Glutamatergic neuron (in vitro differentiated cells): ENCODE measurements around the gene GGCX. TPM values are rescaled to one million over a fixed set of nuclear protein-coding genes. Genes with fewer than 3 reads are reported as not detected.

Source experiments
- DNase-seq: peaks from one replicate; pipeline ENCODE4 v3.0.0; 2022
- H3K27ac Mint-ChIP-seq: one replicate; pipeline ENCODE4 v1.8.0; 2020; ENCODE audit warnings: mild to moderate bottlenecking, mixed read lengths, inconsistent platforms; ENCODE audit not compliant: unreplicated experiment
- H3K27me3 Mint-ChIP-seq: one replicate; pipeline ENCODE4 v1.8.0; 2020; ENCODE audit warnings: mild to moderate bottlenecking, moderate library complexity, mixed read lengths, inconsistent platforms; ENCODE audit not compliant: unreplicated experiment
- H3K36me3 Mint-ChIP-seq: one replicate; pipeline ENCODE4 v1.8.0; 2020; ENCODE audit warnings: mild to moderate bottlenecking, mixed read lengths, inconsistent platforms; ENCODE audit not compliant: unreplicated experiment
- H3K4me1 Mint-ChIP-seq: one replicate; pipeline ENCODE4 v1.8.0; 2020; ENCODE audit warnings: mild to moderate bottlenecking, low read depth, mixed read lengths, inconsistent platforms; ENCODE audit not compliant: unreplicated experiment
- H3K4me3 Mint-ChIP-seq: one replicate; pipeline ENCODE4 v1.8.0; 2020; ENCODE audit warnings: mild to moderate bottlenecking, mixed read lengths, inconsistent platforms; ENCODE audit not compliant: unreplicated experiment
- H3K9me3 Mint-ChIP-seq: one replicate; pipeline ENCODE4 v1.8.0; 2020; ENCODE audit warnings: mild to moderate bottlenecking, moderate library complexity, mixed read lengths, inconsistent platforms; ENCODE audit not compliant: unreplicated experiment
- CTCF ChIP-seq: fragments of 200-600 bp; sonication (generic); IDR thresholded peaks from one replicate; pipeline ENCODE4 v1.5.0; 2021; ENCODE audit not compliant: partially characterized antibody, unreplicated experiment
- total RNA-seq: library from RNA; stranded (reverse); fragmentation: NEBNext Ultra II Directional; extraction: Animal tissue kit (Norgen Biotek cat#: 25700); gene quantifications from one replicate; pipeline ENCODE4 v1.2.1, GENCODE V29; 2021; ENCODE audit not compliant: unreplicated experiment

GGCX gene
- total RNA-seq, 1 donor from 2014 or later: 49.6 TPM

DNA sequence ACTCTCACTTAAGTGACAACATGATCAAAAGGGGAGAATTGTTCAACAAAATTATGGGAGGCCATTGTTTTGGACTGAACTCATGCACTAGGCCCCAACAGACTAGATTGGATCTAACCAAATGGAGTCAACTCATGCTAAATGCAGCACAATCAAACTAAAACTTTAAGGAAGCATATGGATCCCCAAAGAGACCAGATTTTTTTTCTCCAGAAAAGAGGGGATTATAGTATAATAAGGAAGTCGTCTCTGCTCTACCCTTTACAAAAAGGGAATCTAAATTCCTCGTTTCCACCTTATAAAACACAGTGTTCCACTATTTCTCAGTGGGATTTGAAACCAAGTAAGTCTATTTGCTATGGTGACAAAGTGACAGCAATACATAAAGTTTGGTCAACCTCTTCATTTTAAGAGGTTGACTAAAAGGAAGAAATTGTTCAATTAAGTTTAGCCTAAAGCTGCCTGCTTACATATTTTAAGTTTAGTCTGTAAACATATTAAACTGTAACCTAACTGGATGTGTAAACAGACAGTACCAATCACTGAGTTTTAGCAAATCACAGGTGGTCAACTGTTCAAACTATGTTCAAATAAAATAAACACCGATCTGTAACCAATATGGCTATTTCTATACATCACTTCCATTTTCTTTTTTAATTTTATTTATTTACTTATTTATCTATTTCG, 63.2 kb downstream of the GGCX start:
- Mint-ChIP-seq H3K4me1 (peaks cover 2% of the 10 kb centered on the region), H3K27me3 (peaks cover 2% of the 10 kb centered on the region), H3K4me3 (no peak overlapping the region), H3K9me3 (peaks cover 2% of the 10 kb centered on the region), H3K36me3 (no peaks in the 10 kb centered on the region), H3K27ac (no peak overlapping the region)
- DNase-seq: no peak
- no peak for TF ChIP-seq CTCF

GRCh38 chr2:85496436-85496835, 64.9 kb downstream of the GGCX start:
- no peak overlapping the region for H3K27ac Mint-ChIP-seq
- H3K36me3 Mint-ChIP-seq: no peaks in the 10 kb centered on the region
- H3K4me1 Mint-ChIP-seq: no peaks in the 10 kb centered on the region
- no peak for DNase-seq
- no peak overlapping the region for H3K4me3 Mint-ChIP-seq
- no peaks in the 10 kb centered on the region for H3K27me3 Mint-ChIP-seq
- TF ChIP-seq CTCF: no peak
- peaks cover 2% of the 10 kb centered on the region for H3K9me3 Mint-ChIP-seq

Other genes starting within 250 kb of the GGCX start
- gene TGOLN2, start 233.5 kb downstream of the GGCX start, total RNA-seq: 47.1 TPM
- 39.4 TPM for gene RETSAT, start 207.0 kb downstream of the GGCX start, total RNA-seq
- gene ELMOD3, start 206.7 kb downstream of the GGCX start, total RNA-seq: 18.0 TPM
- gene CAPG, start 151.1 kb downstream of the GGCX start, total RNA-seq: 15.5 TPM
- gene SH2D6, start 142.8 kb downstream of the GGCX start, total RNA-seq: 0.64 TPM
- gene MAT2A, start 22.3 kb downstream of the GGCX start, total RNA-seq: 302 TPM
- 0.78 TPM for gene VAMP8, start 16.1 kb upstream of the GGCX start, total RNA-seq
- gene VAMP5, start 22.9 kb upstream of the GGCX start, total RNA-seq: 1.4 TPM
- gene RNF181, start 34.3 kb upstream of the GGCX start, total RNA-seq: 75.1 TPM
- 18.1 TPM for gene TMEM150A, start 41.2 kb upstream of the GGCX start, total RNA-seq
- 51.0 TPM for gene C2orf68, start 50.6 kb upstream of the GGCX start, total RNA-seq
- 55.0 TPM for gene USP39, start 54.7 kb upstream of the GGCX start, total RNA-seq
- not detected for gene SFTPB, start 106.7 kb upstream of the GGCX start, total RNA-seq
- gene GNLY, start 132.9 kb upstream of the GGCX start, total RNA-seq: not detected
- 9.0 TPM for gene ATOH8, start 192.5 kb upstream of the GGCX start, total RNA-seq